Thymus (tissue), 11 donors: ENCODE measurements around the gene ZNF771. TPM values are rescaled to one million over a fixed set of nuclear protein-coding genes. Genes with fewer than 3 reads are reported as not detected.
A peak's percentile ranks its signal among the peaks of the same experiment; 100 is the strongest.
"Not testable (repeated sequence)": the region's sequence is repeated elsewhere in the genome, so short reads cannot be mapped to it uniquely, and the experiment has no call there.

Experiments used
- DNase-seq, 9 donors: peaks; one replicate each; pipeline ENCODE4 v3.0.0-alpha.2; 2013; ENCODE audit warnings: low spot score in 9 of 9, low read depth in 6 of 9, missing footprints in 1 of 9
- H3K27ac ChIP-seq, 2 donors: one replicate each; pipeline ENCODE4 v1.5.1; 2013; ENCODE audit warnings: control low read depth in 1 of 2, low read depth in 1 of 2, low read length in 1 of 2, mild to moderate bottlenecking in 1 of 2, moderate library complexity in 1 of 2
- H3K27me3 ChIP-seq, 2 donors: one replicate each; pipeline ENCODE4 v1.5.1; 2013; ENCODE audit warnings: low read length in 1 of 2; ENCODE audit not compliant: control insufficient read depth in 2 of 2, insufficient read depth in 1 of 2
- H3K36me3 ChIP-seq, 2 donors: one replicate each; pipeline ENCODE4 v1.5.1; 2013; ENCODE audit warnings: low read length in 1 of 2, mild to moderate bottlenecking in 1 of 2, moderate library complexity in 1 of 2; ENCODE audit not compliant: control insufficient read depth in 2 of 2, insufficient read depth in 2 of 2
- H3K4me1 ChIP-seq, 2 donors: one replicate each; pipeline ENCODE4 v1.5.1; 2013; ENCODE audit warnings: low read length in 2 of 2; ENCODE audit not compliant: control insufficient read depth in 2 of 2, insufficient read depth in 2 of 2
- H3K4me3 ChIP-seq, 2 donors: one replicate each; pipeline ENCODE4 v1.5.1; 2013; ENCODE audit warnings: low read length in 2 of 2, control low read depth in 1 of 2, mild to moderate bottlenecking in 1 of 2
- H3K9me3 ChIP-seq, 2 donors: one replicate each; pipeline ENCODE4 v1.5.1; 2013; ENCODE audit warnings: low read length in 1 of 2, mild to moderate bottlenecking in 1 of 2; ENCODE audit not compliant: control insufficient read depth in 2 of 2, insufficient read depth in 1 of 2
- WGBS: extraction: QIAGEN DNeasy Blood & Tissue Kit; methylation state at CpG from one replicate; pipeline ENCODE4 v1.1.7; 2013; 5-methylcytosine and 5-hydroxymethylcytosine counted together
- polyA plus RNA-seq: library from polyadenylated mRNA; stranded (reverse); fragments of 200-250 nt; gene quantifications from one replicate; pipeline ENCODE4 v1.2.3, GENCODE V29; 2013
- total RNA-seq: library from RNA; stranded (reverse); fragments of 120-200 nt; gene quantifications from one replicate; pipeline ENCODE4 v1.2.4, GENCODE V29; 2013
- donor health status: healthy.

The ZNF771 gene
- total and polyA plus RNA-seq, 2 donors, result 3.7 to 4.1 TPM

- Histone ChIP-seq H3K4me3 (peak overlapping the region; percentile 80 to 100), H3K4me1 (peaks cover 30 to 44% of the 10 kb centered on the region in 2 donors), H3K27ac (peak overlapping the region; percentile 89 to 91), H3K9me3 (peaks cover 0 to 14% of the 10 kb centered on the region in 2 donors), H3K27me3 (no peaks in the 10 kb centered on the region), H3K36me3 (peaks cover 0 to 16% of the 10 kb centered on the region in 2 donors)
- WGBS, result 85% methylated on average over 10 of the region's 10 CpGs
- no peak for DNase-seq
These were observed 38.8 kb downstream of the ZNF771 start for GRCh38 chr16:30446203-30446595.

- H3K27ac ChIP-seq, result no peak overlapping the region
- H3K27me3 ChIP-seq, result no peaks in the 10 kb centered on the region
- H3K4me1 ChIP-seq, result peaks cover 30 to 46% of the 10 kb centered on the region in 2 donors
- H3K4me3 ChIP-seq, result no peak overlapping the region
- H3K9me3 ChIP-seq, result peaks cover 0 to 11% of the 10 kb centered on the region in 2 donors
- 96% methylated on average over 12 of the region's 12 CpGs for WGBS
- H3K36me3 ChIP-seq, result peaks cover 0 to 16% of the 10 kb centered on the region in 2 donors
- DNase-seq, result no peak
These were observed 40.3 kb downstream of the ZNF771 start for GRCh38 chr16:30447512-30448226.

- 99% methylated on average over 3 of the region's 3 CpGs for WGBS
- H3K9me3 ChIP-seq, result peaks cover 0 to 8% of the 10 kb centered on the region in 2 donors
- DNase-seq, result no peak
- H3K36me3 ChIP-seq, result peaks cover 0 to 5% of the 10 kb centered on the region in 2 donors
- no peak overlapping the region for H3K4me3 ChIP-seq
- no peak overlapping the region for H3K27ac ChIP-seq
- no peaks in the 10 kb centered on the region for H3K27me3 ChIP-seq
- peaks cover 27 to 50% of the 10 kb centered on the region in 2 donors for H3K4me1 ChIP-seq
These were observed 41.7 kb downstream of the ZNF771 start for GRCh38 chr16:30449116-30449435.

- H3K27me3 ChIP-seq, H3K36me3 ChIP-seq, H3K9me3 ChIP-seq, DNase-seq, H3K27ac ChIP-seq, H3K4me3 ChIP-seq: not testable (repeated sequence)
- peaks cover 19 to 55% of the 10 kb centered on the region in 2 donors for H3K4me1 ChIP-seq
- WGBS, result 92% methylated on average over 20 of the region's 20 CpGs
These were observed 45.5 kb downstream of the ZNF771 start for GRCh38 chr16:30452709-30453580.

GRCh38 chr16:30456302-30456701, 48.9 kb downstream of the ZNF771 start:
- no peak overlapping the region for H3K27ac ChIP-seq
- no peaks in the 10 kb centered on the region for H3K9me3 ChIP-seq
- DNase-seq, result no peak
- no peaks in the 10 kb centered on the region for H3K36me3 ChIP-seq
- H3K4me1 ChIP-seq, result peaks cover 25 to 71% of the 10 kb centered on the region in 2 donors
- 94% methylated on average over 1 of the region's 1 CpG for WGBS
- no peaks in the 10 kb centered on the region for H3K27me3 ChIP-seq
- no peak overlapping the region for H3K4me3 ChIP-seq

- Histone ChIP-seq H3K9me3 (no peaks in the 10 kb centered on the region), H3K36me3 (no peaks in the 10 kb centered on the region), H3K27me3 (no peaks in the 10 kb centered on the region), H3K4me1 (peaks cover 26 to 78% of the 10 kb centered on the region in 2 donors), H3K27ac (peak overlapping the region in 1 of 2 donors; percentile 98), H3K4me3 (no peak overlapping the region)
- 100% methylated on average over 1 of the region's 1 CpG for WGBS
- DNase-seq, result no peak
These were observed 49.9 kb downstream of the ZNF771 start for GRCh38 chr16:30457256-30457655.

- DNase-seq, result no peak
- Histone ChIP-seq H3K27ac (peak overlapping the region in 1 of 2 donors; percentile 98), H3K36me3 (no peaks in the 10 kb centered on the region), H3K4me1 (peaks cover 26 to 73% of the 10 kb centered on the region in 2 donors), H3K9me3 (peaks cover 0 to 4% of the 10 kb centered on the region in 2 donors), H3K27me3 (no peaks in the 10 kb centered on the region), H3K4me3 (no peak overlapping the region)
- 92% methylated on average over 16 of the region's 16 CpGs for WGBS
These were observed 50.5 kb downstream of the ZNF771 start for GRCh38 chr16:30457743-30458560.

GRCh38 chr16:30458561-30459394, 51.4 kb downstream of the ZNF771 start:
- WGBS, result 25% methylated on average over 22 of the region's 22 CpGs
- peak in 7 of 9 donors; percentile 75 to 94 (median 82) for DNase-seq
- peak overlapping the region; percentile 15 to 28 for H3K4me3 ChIP-seq
- H3K36me3 ChIP-seq, result no peaks in the 10 kb centered on the region
- H3K27ac ChIP-seq, result peak overlapping the region; percentile 95 to 98
- H3K4me1 ChIP-seq, result peaks cover 26 to 68% of the 10 kb centered on the region in 2 donors
- no peaks in the 10 kb centered on the region for H3K27me3 ChIP-seq
- H3K9me3 ChIP-seq, result peaks cover 0 to 4% of the 10 kb centered on the region in 2 donors
